Activated CD8-positive, alpha-beta memory T cell treated with anti-CD3 and anti-CD28 coated beads, Interleukin-2, amount 50 U/mL, for 48 hours (primary cell): ENCODE results near the gene ISOC1.
A peak's percentile ranks its signal among the peaks of the same experiment; 100 is the strongest.

ENCODE experiments used
- DNase-seq: peaks from one replicate; pipeline ENCODE4 v3.0.0-alpha.2; 2020

ISOC1 gene

DNA sequence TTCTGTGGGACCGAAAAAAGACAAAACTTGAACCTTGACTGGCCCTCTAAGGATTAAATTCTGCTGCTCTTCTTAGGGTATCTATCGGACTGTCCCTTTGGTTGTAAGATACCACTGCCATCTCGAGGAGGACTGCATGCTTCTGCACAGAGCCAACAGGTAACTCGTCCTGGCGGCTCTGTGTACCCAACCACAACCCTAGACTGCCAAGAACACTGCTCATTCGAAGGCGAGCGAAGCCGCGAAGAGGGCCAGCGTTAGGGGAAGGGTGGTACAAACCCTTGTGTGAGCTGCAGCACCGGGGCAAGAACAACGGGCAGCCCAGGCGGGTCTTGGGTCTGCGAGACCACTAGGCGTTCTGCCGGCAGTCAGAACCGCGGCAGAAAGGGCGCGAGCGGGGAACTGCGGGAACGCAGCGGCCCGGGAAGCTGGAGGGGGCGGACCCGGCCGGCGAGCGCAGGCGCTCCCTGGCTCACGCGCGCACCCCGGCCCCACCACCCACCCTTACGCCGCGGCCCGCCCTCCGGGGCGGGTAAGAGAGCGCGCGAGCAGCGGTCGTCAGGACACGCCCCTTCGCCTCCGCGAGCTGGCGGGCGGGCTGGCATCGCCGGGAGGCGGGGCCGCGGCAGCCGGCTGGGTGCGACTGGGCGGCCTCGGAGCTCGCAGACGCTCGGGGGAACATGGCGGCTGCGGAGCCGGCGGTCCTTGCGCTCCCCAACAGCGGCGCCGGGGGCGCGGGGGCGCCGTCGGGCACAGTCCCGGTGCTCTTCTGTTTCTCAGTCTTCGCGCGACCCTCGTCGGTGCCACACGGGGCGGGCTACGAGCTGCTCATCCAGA, at the start of gene ISOC1:
Gene ISOC1, plus strand, starts transcription at position 663 of the 837 bp plus-strand sequence. Its CDS starts 18 bp downstream, at position 681.
- DNase-seq: peak; percentile 93

DNA sequence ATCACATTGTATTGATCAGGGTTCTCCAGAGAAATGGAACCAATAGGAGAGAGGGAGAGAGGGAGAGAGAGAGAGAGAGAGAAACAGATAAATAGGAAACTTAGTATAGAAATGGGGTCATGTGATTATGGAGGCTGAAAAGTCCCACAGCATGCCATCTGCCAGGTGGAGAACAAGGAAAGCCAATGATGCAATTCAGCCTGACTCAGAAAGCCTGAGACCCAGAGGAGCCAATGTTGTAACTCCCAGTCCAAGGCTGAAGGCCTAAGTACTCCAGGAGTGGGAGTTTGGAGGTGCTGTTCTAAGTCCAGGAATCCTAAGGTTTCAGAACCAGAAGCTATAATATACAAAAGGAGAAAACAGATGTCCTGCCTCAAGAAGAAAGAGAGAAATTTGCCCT, 48.4 kb upstream of the ISOC1 start:
- DNase-seq: no peak

DNA sequence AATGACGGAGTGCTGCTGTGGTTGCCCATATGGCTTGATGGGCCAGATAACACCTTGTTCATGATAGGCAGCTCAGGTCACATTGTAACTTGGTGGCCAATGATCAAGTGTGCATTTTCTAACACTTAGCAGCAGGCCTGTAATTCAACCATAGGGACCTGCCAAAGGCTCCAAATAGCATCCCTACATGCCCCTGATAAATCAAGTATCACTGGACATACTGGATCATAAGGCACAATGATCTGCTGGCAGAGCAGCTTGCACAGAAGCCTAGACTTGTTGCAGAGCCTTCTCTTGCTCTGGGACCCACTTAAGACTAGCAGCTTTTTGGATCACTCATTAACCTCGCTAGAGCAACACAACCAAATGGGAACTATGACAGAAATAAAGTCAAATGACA, 46.0 kb upstream of the ISOC1 start:
- no peak for DNase-seq

DNA sequence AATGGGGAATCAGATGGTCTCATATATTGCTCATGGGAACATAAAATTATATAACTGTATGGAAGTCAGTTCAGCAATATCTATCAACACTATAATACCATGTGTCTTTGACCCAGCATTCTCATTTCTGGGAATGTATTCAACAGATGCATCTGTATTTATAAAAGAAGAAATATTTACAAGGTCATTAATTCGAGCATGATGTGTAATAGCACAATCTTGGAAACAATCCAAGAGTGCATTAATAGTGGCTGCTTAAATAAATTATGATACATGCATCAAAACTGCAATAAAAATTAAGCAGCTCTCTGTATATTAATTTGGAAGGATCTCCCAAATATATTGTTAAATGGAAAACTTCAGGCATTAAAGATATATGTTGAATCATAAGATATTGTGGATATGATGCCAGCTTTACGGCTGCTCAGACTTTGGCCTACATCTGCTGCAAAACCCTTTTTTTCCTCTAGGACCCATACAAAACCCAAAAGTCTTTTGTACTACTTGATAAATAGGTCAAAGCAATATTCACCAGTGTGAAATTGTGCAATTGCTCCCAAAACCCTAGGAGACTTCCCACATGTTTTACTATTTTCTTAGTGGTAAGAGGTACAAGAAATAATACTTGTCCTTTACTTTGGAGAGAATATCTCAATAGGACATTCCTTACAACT, 45.3 kb upstream of the ISOC1 start:
- no peak for DNase-seq

DNA sequence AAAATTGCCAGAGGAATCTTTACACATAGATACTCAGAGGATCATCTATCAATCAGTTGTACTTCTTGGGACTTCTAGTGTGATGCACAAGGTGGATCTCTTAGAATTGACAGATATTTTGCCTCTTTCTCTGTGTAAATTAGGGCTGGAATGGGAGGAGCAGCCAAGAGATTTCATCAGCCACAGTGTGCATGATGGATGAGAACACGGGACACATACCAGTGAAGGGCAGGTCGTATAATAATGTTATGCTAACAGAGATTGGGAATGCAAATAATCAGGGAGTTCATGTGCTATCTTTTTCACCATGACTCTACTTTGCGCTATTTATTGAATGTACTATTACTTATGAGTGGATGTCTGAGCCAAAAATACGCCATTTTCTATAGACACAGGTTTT, 43.3 kb upstream of the ISOC1 start:
- DNase-seq: no peak

DNA sequence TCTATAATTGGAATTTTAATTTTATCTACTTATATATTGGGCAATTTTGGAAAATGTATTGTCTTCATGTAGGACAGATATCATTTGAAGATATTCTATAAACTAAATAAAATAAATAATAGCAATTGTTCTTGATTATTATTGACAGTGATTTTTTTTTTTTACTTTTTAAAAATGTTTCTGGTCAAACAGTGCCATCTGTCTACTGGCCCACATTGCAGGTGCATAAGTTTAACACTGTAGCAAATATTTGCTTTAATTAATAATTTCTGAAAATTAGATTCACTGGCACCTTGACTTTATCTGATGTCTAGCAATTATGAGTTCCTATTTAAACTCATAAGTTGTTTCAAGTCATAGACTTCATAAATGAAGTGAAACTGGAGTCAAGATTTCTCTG, 41.1 kb upstream of the ISOC1 start:
- DNase-seq: no peak

DNA sequence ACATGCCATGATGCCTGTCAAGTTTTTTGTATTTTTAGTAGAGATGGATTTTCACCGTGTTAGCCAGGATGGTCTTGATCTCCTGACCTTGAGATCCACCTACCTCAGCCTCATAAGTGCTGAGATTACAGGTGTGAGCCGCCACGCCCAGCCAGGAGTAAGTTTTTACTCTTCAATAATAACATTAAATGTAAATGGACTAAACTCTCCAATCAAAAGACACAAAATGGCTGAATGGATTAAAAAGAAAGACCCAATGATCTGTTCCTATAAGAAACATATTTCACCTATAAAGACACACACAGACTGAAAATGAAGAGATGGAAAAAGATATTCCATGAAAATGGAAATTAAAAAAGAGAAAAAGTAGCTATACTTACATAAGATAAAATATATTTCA, 37.2 kb upstream of the ISOC1 start:
- no peak for DNase-seq

DNA sequence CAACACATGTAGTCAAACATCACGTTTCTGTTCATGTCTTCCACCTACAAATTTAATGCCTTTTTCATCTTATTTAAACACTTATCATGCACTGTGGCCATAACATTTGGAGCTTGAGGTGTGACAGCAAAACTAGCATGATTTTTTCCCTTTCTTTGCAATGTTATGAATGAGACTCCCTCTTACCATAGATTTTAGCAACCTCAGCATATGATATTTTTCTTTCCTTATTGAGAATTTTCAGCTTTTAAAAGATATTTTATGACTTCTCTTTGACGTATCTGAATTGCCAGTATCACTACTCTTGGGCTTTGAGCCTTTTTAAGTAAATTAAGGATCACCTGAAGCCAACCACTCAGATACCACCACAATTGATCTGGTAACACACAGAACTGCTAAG, 32.7 kb upstream of the ISOC1 start:
- no peak for DNase-seq

DNA sequence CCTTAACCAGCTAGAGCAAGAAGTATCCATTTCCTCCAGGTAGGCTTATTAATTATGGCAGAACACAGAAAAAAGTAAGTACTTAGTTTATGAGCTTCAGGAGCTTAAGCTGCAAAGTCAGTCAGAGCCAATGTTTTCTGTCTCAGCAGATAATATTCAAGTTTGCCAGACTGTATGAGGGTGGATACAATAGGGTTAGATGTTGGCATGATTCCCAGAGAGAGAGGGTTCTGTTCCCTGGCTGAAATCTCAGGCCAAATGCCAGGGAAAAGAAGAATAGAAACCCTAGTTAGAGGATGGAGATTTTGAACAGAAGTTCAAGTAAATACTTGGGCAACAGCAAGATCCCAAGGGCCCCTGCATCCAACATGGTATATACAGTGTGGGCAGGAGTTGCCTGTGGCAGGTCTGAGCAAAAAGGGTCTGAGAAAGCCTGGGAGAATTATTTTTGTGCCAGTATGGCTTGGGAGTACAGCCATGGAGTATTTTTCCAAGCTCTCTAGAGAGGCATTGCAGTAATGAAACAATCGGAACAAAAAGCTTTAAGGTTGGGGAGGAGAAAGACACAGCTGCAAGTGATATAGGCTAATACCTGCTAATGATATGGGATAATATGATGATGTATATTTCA, 31.0 kb upstream of the ISOC1 start:
- DNase-seq: no peak

DNA sequence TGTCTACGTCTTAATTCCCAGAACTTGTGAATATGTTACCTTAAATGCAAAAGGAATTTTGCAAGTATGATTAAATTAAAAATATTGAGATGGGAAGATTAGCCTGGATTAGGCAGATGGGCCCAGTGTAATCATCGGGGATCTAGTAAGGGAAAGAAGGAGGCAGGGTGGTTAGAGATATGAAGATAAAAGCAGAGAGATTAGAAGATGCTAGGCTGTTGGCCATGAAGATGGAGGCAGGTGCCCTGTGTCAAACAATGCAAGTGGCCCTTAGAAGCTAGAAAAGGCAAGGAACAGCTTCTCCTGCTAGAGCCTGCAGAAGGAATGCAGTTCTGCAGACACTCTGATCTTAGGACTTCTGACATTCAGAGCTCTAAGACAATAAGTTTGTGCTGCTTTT, 28.8 kb upstream of the ISOC1 start:
- DNase-seq: no peak

DNA sequence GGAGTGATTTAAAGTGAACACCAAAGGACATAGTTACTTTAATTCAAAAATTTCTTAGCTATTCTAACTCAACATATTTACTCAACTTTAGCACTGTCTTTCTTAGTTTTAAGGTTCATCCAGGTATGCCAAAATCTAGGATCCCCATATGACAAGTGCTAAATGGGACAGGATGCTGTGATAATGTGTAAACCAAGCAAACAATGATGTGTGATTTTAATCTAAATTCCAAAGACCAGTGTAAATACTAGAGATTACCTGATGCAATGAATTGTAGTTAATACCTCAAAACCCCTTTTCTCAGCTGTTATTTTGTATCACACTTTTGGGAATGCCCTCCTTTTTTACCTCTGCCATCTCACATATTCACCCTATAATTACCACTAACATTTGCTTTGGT, 26.8 kb upstream of the ISOC1 start:
- no peak for DNase-seq

DNA sequence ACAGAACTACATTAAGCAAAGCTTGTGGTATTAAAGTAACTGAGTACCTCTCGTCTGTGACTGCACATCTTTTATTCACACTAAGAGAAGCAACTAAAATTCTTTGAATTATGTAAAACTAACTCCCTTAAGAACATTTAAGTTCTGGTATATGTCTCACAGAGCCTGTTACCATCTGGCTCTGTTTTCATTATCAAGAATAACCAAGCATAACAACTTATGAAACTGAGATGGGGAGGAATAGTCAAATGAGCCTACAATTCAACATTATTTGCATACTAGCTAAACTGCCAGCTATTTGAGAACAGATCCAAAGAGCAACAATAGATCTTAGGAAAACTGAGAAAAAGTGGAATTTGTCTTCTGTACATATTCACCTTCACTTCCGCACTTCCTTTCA, 25.3 kb upstream of the ISOC1 start:
- DNase-seq: no peak

DNA sequence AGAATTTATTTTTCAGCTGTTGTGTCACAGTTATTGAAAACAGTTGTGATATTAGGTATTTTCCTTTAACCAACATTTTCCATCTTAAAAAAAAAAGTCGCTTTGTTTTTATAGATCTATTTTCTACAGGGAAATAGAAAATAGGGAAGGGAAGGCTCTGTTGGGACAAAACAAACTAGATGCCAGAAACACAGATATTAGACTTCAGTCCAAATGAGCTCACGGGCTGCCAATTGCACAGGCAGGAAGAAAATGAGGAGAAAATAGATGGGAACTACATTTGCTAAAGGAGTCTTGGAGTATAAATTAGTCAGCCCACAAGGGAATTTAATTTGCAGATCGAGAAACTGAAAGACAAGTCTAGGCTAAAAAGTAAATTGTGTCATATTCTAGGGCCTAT, 21.4 kb upstream of the ISOC1 start:
- DNase-seq: no peak

DNA sequence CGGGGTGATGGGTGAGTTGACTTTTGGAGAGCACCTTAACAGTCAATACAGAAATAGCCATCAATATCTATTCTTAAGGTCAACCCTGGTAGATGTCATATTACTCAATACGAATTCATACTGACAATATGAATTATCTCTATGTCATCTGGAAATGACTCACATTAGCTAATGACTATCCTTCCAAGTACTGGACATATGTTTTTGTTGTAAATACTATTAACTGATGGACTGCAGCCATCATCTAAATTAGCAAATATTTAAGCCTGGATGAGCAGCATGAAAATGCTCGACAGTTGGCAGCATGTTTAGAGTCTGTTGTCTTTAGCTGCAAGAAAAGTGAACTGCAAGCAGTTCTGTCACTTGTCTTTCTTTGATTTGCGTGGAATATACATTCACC, 19.6 kb upstream of the ISOC1 start:
- DNase-seq: no peak

DNA sequence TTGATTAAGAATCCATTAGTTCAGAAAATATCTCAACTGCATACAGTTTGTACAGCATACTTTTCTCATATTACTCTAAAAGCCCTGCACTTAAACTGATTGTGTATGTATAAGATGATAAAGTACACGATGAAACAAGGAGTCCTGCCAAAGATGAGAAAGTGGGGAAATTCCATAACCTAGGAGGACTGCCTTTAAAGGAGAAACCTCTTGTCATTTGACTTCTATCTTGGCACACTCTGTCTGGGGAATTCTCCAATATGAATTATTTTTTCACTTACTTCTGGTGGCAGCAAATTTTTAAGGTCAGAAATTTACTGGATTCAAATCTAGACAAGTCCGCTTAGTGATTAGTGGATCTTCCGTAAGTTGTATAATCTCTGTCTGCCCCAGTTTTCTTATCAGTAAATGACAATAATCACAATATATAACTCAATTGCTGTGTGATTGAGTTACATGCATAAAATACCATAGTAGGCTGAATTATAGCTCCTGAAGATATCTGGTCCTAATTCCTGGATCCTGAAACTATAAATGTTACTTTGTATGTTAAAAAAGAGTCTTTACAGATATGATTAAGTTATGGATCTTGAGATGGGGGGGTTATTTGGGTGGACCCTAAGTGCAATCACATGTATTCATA, 17.0 kb upstream of the ISOC1 start:
- no peak for DNase-seq

DNA sequence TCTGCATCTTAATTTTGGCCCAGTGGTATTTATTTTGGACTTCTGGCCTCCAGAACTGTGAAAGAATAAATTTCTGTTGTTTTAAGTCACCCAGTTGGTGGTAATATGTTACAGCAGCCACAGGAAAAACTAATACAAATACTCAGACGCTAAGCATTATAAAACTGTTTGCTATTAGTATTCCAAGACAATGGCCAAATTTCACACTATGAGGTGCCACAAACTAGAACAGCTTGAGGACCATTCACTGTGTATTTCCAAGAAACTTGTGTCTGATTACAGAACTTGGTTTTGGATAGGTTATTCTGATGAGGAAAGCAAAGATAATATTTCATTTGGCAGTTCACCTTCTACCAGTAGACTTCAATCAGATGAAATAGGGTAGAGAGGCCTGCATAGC, 16.3 kb upstream of the ISOC1 start:
- DNase-seq: no peak

DNA sequence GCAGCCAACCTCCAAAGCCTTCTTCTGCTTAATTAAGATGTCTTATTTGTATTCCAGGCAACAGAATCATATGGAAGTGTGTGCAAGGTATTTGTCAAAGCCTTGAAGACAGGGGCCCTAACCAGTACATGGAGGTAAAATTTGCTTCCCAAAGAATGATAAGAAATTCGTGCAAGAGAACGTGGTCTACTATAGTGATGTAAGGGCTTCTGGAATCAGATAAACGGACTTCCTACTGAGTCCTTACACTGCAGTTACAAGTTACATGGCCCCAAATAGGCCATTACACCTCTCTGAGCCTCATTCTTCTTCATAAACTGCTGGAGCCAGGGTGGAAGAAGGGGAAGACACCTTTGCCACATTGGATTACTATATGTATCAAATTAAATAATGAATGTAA, 15.9 kb upstream of the ISOC1 start:
- no peak for DNase-seq

DNA sequence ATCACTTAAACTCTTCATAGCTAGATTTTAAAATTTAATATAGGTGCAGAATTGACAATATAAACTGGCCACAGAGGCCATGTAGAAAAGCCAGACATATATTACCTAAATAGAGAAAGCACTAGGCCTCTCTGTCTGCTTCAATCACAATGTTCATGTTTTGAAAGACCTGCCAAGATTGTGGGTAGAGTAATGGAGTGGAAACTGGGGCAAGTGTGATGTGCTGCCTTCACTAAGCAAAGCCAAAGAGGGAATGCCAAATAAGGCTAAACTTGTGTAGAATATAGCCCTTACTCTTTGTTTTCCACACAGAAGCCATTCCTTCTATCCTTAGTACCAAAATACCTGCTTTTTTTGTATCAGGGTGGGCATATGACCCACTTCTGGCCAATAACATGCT, 15.1 kb upstream of the ISOC1 start:
- no peak for DNase-seq

DNA sequence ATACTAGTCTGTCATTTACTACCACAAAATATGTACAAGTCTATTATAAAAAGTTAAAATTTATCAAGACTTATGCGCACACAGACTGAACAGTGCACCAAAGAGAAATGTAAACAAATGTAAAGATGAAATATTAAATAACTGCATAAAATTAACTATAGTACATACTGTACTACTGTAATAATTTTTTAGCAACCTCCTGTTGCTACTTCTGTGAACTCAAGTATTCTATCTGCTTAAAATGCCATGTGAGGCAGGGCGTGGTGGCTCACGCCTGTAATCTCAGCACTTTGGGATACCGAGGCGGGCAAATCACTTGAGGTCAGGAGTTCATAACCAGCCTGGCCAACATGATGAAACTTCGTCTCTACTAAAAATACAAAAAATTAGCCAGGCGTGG, 13.8 kb upstream of the ISOC1 start:
- DNase-seq: no peak

DNA sequence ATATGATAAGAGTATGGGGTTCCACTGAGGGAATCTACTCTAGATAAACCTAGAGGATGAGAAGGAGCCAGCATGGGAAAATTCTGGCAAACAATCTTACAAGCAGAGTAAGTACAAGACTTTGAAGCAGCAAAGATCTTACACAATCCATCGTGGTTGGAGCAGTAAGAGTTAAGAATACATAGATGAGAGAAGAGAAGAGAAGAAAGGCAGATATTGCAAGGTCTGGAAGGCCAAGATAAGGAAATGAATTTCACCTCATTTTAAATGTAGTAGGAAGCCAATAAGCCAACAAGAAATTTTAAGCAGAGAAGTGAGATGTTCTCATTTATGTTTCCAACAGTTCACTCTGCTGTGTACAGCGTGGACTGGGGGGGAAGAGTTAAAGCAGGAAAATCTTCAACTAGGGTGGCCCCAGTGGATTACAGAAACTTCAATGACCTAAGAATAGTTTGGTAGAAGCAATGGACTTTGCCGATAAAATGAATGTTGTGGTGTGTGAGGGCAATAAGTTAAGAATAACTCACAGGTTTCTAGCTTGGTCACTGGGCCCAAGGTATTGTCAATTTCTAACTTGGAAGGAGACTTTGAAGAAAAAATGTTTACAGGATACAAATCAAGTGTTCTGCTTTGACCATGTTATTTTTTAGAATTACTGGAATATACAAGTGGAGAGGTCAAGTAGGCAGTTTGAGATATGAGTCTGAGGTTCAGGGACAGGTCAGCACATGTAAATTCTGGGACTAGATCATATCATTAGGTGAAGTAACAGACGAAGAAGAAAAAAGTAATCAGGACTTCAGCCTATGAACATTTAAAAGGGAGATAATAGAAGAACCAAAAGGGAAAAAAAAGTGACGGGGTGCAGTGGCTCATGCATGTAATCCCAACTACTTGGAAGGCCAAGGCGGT, 12.1 kb upstream of the ISOC1 start:
- DNase-seq: no peak

DNA sequence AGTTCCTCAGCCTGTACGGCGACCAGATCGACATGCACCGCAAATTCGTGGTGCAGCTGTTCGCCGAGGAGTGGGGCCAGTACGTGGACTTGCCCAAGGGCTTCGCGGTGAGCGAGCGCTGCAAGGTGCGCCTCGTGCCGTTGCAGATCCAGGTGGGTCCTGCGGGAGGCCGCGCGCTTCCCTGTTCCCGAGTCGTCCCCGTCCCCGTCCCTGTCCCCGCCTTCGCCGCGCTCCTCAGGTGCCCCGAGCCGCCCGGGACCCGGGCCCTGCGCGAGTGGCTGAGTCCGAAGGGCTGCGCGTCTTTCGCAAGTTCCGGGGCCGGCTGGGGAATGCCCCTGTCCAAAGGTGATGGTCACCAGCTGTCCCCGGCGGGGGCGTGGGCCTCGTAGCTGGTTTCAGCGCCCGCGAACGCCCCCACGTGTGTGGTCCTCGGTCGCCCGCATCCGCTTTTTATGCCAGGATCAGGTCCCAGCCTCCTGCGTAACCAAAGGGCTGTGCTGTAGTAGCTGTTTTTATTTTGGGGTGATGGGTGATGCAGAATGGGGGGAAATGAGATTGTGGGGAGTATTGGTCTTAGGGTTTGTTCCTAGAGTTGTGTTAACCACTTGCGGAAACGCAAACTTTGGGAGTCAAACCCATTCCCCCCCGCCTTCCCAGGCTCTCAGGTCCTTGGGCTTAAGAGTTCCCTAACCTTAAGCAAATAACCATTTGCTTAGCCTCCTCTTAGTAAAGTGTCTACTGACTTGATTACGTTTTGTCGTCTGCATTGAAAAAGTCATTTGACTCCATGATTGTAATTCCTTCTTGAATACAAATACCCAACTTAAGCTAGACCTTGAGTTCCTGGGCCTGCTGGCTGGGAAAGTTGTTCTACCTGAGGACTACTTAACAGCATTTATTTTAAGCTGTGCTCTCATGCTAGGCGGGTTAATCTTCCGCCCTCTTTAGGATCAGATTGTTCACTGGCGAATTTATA, 663 bp downstream of the ISOC1 start:
- DNase-seq: peak; percentile 78
